HG03442 (cell line): ENCODE data around the gene MCIDAS.

ENCODE experiments used
- ATAC-seq: cut with Tn5 transposase; IDR thresholded peaks from one replicate; pipeline ENCODE4 v1.9.1; 2021; ENCODE audit warnings: mild to moderate bottlenecking, moderate library complexity; ENCODE audit not compliant: unreplicated experiment

Gene MCIDAS

DNA sequence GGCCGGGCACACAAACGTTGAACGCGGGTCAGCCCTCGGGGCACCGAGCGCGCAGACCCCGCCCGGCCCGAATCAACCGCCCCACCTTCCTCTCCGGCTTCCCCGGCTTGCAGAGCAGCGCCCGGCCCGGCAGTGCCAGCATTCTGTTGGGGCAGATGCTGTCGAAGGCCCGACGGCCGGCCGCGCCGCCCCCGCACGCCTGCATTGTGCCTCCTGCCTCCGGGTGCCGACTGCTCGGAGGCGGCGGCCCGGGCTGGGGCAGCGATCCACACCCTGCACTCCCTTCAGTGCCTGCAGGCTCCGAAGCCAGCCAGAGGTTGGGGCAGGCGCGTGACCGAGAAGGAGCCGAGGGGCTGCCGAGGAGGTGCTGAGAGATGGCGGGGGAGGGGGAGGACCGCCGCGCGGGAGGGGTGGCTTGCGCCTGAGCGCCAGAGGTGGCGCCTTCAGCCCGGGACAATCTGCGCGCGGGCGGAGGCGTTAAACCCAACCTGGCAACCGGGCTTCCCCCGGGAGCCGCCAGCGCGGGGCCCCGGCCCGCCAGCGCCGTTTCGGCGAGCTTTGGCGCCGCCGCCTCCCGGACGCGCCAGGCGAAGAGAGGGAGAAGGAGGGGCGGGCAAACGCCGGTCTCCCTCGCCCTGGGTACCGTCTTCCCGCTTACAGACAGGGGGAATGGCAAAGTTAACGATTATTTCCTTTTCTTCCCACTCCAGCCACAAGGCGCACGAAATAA is at the start of gene MCIDAS:
Gene MCIDAS, minus strand, starts transcription at position 382 of the 730 bp plus-strand sequence. Its CDS starts 177 bp downstream, at position 205.
- peak; percentile 37 for ATAC-seq

DNA sequence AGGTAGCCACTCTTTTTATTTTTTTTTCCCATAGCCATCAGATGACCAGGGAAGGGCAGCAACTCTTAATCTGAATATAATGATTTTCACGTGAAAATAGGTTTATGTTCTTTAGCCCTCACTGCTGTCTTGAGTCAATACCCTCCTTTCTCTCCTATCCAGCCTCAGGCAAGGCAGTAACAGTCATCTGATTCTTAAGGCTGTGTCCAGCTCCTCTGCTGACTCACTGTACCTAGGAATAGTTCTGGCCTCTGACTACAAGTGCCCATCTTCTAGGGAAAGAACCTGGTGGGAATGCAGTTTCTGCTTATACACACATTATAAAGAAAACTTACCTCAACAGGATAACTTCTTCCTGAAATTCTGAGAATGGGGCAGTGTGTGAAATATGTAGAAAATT is 49.7 kb upstream of the MCIDAS start:
- ATAC-seq: no peak

DNA sequence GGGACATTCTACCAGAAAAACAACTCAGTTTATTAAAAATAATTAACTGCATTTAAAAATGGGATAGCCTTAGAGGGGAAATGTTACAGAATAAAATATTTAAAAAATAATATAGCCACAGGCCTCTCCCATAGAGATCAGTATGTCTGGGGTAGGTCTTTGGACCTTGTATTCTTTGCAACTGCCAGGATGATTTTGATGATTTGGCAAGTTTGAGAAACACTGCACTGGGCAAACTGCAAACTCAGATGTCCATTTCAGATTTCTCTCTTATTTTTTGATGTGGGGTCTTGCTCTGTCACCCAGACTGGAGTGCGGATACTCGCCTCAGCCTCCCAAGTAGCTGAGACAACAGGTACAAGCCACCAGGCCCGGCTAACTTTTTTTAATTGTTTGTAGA is 31.2 kb upstream of the MCIDAS start:
- ATAC-seq: no peak

DNA sequence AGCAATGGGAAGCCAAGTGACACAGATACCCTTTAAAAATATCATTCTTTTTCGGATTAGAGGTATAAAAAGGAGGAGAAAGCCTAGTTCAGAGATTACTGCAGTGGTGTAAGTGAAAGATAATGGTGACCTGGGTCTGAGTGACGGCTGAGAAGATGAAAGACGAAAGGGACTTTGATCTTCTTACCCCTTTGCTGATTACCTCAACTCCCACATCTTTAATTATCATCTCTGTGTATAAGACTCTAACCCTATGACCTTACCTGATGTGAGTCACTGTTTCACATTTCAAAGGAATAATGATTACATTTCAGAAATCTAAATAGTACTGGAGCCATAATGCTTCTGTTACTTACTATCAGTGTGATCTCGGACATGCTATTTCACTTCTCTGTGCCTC is 27.7 kb upstream of the MCIDAS start:
- no peak for ATAC-seq

DNA sequence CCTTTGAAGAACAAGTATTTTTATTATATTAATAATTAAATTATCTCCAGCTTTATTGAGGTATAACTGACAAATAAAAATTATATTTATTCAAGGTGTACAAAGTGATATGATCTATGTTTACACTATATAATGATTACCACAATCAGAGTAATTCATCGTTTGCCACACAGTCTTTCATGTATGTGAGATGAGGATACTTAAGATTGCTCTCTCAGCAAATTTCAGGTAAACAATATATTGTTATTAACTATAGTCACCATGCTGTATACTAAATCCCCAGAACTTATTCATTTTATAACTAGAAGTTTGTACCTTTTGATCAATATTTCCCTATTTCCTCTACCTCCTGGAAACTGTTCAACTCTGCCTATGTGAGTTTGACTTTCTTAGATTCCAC is 22.9 kb upstream of the MCIDAS start:
- ATAC-seq: no peak

DNA sequence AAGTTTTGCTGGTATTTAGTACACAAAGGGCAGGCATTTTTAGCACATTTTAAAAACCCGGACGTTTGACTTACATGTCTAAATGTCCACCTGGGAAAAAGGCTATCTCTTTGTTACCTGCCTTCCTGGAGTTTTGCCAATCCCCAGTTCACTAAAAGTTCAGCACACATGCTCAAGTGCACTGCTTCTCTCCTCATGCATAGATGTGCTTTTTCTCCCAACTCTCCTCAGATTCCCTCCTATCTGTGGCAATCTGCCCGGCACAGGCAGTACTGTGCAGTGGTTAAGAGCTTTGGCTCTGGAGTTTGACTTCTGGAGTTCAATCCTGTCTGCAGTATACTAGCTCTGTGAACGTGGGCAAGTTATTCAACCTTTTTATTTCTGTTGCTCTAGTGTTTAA is 14.6 kb upstream of the MCIDAS start:
- ATAC-seq: no peak

DNA sequence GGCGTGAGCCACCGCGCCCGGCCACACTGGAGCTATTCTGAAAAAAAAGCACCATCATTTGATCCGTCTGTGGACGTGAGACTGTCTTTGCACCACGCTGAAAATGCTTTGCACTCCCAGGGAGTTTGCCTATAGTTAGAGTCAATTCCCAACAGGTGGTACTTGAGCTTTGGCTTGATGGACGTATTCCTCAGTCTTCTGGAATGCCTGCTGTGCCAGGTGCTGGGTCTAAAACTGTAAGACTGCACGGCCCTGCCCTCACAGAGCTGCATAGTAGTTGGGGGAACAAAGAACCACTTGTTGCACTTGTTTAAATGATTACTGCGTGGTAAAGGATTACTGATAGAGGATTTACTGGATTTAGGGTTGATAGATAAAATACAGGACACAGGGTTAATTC is 9.7 kb upstream of the MCIDAS start:
- no peak for ATAC-seq

DNA sequence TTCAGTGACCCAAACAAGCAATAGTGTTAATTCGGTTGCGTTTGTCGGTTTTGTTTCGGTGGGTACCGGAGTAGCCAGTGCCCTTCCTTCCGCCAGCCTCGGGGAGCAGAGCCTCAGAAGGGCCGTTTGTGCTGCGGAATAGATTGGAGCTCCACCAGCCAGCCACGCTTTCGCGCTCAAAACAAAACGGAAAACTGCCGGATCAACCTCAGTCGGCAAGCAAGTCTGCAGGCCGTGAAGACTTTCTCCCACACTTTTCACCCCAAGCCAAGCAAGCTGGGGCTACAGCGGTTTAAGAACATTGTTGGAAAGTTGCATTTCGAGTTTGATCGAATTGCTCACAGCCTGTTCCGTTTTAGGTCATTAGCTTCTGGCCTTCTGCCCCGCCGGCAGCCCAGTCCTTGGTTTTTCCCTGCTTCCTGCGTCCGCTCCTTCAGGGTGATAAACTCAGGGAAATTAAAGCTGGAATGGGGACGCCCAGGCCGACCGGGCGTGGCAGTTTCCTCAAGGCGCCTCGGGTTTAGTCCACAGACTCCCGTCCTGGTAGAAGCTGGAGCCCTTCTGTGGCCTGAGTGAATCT is 7.1 kb upstream of the MCIDAS start:
- ATAC-seq: no peak

DNA sequence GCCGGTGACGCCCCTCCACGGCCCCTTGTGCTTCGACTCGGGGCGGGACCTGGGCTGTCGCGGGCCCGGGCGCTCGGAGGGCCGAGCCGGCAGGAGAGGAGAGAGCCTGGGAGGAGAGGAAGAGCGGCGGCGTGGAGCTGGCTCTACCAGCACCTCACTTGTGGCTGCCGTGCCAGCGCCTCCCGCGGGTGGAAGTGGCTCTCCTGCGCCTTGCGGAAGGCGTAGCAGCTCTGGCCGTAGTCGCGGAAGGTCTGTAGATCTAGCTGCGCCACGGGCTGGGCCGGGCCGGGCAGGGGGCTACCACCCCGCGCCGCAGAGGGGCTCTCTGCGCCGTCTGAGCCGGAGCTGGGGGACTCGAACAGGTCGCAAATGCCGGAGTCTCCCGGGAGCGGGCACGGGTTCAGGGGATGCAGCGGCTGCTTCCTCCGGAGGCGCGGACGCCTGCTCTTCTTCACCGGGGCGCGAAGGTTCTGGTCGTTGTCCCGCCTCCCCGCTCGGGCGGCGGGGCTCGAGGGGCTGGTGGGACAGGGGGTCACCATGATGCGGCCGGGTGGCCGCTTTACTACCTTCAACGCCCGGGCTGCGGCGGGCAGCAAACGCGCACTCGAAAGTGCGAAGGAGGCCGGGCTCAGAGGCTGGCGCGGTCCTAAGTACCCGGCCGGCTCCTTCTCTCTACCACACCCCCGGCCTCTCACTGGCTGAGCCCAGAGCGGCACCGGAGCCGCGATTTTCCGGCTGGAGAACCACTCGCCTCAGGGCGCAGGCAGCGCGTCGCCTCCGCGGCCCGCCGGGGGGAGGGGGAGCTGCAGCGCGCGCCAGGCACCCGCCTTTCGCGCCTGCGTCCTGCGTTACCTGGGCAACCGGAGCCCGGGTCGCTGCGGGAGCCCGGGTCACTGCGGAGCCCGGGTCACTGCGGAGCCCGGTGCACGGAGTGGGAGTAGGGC is 6.1 kb upstream of the MCIDAS start, which contains the start of gene CCNO:
Gene CCNO, minus strand, starts transcription at position 624 of the 944 bp plus-strand sequence. Its CDS starts 85 bp downstream, at position 539.
- ATAC-seq: peak; percentile 41

DNA sequence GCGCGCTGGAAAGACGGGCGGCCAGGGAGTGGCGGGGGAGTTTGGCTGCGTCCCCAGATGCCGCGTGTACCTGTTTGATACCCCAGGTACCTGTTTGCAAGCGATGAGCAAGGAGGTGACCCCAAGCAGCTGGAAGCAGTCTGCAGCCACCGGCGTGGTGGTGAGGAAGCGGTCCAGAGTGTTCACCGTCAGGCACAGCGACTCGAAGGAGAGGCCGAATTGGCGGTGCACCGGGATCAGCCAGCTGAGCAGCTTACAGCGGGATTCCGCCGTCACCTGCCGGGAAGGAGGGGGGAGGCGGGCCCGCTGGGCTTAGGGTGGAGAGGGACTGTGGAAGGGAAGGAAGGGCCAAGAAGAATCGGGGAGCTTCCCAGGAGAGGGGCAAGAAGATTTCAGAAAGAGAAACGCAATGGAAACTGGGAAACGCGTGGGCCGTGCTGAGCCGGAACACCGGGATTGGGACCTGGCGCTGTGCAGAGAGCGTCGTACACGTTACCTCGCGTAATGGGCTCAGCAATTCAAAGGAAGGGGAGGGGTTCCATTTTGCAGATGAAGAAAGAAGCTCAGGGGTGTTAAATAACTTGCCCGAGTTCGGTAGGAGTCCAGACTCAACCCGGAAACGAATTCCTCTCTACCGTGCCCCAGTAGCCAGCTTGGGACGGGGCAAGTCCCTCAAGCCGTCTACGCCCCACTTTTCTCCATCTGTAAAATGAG is 5.3 kb upstream of the MCIDAS start:
- ATAC-seq: peak; percentile 5

DNA sequence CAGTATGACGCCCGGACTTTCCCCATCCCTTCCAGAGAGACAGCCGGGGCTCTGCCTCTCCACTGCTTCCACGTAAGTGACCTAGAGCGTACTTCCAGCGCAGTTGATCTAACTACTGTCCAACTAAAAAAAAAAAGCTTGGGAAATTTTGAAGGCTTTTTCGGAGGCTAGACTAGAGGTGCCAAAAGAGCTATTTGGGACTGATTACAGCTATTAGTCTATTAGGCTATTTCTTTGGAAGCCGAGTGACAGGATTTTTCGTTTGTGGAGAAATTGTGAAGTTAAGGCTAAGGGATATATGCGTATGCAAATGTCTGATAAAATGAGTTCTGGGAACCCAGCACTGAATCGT is 4.8 kb upstream of the MCIDAS start:
- ATAC-seq: no peak

DNA sequence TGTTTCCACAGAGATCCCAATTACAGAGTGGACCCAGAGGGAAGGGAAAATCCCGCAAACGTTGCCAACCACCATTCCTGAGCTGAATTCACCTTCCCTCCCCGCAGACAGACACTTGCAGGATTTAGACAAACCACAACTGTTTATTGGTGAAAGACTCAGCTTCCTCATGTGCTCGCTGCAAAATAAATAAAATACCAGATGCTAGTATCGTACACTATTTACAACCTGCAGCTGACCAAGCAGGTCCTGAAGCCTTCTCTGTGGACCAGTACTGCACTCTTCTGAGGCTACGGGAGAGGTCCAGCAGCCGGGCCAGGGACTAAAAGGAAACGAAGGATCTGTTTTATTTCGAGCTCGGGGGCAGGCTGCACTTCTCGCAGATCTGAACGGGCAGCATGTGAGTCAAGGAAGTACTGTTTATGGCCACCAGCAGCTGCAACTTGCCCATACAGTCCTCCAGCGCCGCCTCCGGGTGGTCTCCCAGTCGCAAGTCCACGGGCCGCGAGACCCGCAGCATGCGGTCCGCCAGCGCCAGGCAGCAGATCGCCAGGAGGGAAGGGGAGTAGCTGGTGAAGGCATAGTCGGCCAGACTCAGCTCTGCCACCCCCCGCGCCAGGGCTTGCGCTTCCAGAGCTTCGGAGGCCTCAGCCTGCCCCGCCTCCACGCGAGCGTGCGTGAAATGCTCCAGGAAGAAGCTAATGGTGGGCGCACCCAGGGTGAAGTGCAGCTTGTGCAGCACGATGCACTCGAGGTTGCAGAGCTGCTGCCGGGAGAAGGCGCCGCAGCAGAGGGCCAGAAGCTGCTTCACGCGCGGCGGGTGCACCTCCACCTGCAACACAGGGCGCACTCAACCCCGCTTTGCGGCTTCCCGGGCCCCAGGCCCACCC is 4.2 kb upstream of the MCIDAS start:
- ATAC-seq: no peak

DNA sequence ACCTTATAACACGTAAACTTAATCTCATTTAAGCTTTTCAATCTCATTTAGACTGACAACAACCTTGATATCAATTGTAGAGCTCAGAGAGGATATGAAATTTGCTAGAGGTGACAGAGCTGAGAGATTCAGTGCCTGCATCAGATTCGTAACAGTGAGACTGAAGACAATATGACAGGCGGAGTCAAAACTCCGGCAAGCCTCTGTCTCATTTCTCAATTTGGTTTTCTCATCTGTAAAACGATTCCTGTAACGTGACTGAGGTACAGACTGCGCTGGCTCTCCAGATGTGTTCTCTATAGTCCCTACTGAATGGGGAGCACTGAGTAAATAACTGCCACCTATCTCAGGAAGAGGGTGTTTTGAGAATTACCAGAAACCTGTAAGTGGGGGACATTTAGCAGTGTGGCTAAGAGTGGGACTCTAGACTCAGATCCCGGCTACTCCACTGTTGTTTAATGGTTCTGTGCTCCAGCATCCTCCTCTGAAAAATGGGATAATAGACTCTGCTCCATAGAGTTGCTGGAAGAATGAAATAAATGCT is 3.0 kb upstream of the MCIDAS start:
- no peak for ATAC-seq

DNA sequence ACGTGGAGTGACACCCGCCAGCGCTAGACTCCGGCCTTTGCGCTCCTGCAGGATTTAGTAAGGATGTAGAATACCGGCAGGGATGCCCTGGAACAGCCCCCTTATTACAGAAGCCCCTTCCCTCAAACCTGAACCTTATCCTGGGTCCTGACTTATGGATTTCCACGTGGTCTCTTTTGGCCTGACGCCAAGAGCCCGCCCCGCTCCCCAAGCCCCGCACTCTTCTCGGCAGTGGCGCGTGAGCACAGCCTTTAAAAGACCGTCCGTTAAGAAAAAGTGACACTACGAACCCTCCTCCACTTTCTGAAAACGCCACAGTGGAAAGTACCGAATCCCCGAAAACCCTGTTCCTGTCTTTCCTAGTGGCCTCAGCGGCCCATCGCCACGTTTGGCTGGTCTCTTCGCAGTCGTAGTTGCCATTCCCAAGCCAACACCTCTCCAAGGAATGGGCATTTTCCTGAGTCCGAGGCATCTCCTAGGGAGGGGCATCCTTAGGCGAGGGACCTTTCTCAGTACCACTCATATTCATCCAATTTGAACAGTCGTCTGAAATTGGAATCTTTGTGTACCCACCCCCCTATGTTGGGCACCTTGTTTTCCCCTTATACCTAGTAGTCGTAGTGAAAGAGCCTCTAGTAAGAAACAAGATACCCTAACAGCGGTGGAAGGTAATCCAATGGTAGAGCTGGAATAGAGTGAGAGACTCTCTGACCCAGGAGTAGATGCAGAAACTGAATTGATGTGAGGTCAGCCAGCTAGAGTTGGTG is 732 bp upstream of the MCIDAS start:
- no peak for ATAC-seq

DNA sequence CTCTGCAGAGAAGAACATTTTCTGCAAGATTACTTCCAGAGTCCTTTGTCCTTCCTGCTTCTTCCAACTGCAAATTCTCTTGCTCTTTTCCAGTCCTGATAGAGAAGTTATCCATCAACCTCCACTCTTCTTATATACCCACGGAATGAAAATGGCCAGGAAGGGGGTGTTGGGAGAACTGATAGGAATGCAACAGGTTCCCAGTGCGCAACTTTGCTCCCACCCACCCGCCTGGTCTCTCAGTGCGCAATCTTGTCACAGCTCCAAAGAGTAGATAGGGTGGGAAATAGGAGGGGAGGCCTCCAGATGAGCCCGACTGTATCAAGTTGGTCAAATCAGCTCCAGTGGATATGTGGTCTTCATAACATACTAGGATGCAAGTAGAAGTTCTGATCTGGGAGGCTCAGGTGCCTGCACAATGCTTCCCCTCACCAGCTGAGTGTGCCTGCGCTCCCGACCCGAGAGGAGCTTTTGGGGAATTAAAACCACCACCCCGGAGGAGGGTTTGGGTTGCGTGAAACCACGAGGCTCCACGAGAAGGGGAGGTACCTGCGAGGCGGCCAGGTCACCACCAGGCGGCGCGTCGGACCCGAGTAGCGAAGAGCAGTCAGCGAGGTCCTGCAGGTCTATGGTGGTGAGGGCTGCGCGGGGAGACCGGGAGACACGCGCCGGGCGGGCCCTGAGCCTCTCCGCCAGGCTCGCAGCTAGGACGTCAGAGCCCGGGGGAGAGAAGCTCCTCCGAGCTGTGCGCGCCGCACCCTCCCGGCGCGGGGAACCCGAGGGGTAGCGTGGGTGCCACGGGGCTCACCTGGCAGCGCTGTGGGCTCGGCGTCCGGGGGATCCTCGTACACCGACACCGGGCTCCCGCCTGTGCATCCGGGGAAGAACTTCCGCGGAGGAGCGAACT is 835 bp downstream of the MCIDAS start:
- peak; percentile 57 for ATAC-seq

DNA sequence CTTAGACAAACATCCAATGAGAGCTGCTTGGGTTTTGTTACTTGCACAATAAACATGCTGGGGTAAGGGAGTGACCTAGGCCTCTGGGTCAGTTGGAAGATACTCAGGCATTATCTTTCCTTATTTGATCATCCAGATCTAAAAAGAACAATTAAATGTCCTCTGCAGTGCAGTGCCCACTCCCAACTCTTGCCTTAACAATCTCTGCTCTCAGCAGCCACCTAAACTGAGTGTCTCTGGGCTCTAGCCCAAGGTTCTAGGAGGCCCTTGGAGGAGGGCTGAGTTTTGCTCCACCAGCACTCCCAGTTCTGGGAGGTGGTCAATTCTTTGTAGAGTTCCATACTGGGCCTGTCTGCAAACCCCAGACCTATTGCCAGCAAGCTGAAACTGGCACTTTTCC is 1.8 kb downstream of the MCIDAS start:
- no peak for ATAC-seq

DNA sequence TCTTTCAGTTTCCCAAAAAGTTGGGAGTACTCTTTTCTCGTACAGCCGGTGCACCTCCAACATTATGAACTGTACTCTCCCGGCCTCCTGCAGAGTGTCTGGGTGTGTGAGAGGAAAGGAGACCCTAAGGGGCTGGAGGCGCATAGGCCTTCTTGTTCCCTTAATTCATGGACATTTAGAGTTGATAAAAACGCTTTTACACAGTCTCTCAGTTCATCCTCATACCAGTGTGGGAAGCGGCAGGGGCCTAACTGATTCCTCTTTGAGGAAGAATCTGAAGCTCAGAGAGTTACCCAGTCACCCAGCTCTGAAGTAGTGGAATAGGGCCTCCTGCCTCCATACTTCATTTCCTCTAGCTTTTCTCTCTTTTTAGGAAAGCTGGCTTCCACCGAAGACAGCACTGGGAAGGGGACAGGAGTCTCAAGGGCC is 3.3 kb downstream of the MCIDAS start:
- ATAC-seq: no peak
